Measurements from ENCODE around the gene SCT.

The SCT gene, protein sequence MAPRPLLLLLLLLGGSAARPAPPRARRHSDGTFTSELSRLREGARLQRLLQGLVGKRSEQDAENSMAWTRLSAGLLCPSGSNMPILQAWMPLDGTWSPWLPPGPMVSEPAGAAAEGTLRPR

DNA sequence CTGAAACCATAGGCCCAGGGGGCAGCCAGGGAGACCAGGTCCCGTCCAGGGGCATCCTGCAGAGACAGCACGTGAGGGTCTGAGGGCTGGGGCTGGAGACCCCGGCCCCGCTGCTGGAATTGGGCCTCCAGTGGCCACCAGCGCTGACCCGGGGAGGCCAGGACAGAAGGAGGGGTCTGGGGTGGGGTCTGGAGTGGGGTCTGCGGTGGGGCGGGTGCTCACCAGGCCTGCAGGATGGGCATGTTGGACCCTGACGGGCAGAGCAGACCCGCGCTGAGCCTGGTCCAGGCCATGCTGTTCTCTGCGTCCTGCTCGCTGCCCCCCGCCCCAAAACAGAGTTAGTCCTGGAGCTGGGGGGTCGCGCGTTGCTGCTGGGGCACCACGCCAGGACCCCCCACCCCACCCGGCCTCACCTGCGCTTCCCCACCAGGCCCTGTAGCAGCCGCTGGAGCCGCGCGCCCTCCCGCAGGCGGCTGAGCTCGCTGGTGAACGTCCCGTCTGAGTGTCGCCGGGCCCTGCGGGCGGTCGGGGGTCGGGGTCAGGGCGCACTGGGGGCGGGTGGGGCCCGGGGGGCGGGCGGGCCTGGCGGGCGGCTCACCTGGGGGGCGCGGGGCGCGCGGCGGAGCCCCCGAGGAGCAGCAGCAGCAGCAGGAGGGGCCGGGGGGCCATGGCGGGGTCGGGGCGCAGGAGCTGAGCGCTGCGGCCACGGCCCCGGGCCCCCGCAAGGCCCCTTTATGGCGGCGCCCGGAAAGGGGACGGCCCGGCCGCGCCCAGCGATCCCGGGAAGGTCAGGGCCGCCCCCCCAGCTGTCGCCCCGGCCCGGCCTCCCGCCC, at the start of gene SCT:
TSS of gene SCT (minus strand) at position 707 of the 833 bp plus-strand sequence. CDS start at position 669, 38 bp downstream.
- no peak for DNase-seq (ENCODE audit: low read depth, low spot score)
- Histone ChIP-seq H3K27me3 (ENCODE audit: insufficient read depth, insufficient read length) (no peaks in the 10 kb centered on the region), H3K4me1 (ENCODE audit: insufficient read depth, insufficient read length) (peaks cover 12% of the 10 kb centered on the region), H3K4me3 (ENCODE audit: insufficient read length, low read depth) (no peak within 1 kb of the TSS), H3K36me3 (ENCODE audit: insufficient read depth, insufficient read length, low read length) (peaks cover 40% of the 10 kb centered on the region), H3K9ac (ENCODE audit: insufficient read length, low read depth) (no peak within 1 kb of the TSS), H3K9me3 (ENCODE audit: insufficient read depth, low read length) (no peaks in the 10 kb centered on the region)
- no peak for TF ChIP-seq SUZ12 (IDR thresholded peaks at IDR 0.05; ENCODE audit: extremely low read depth, insufficient read depth, insufficient read length)
- TF ChIP-seq ZNF274 (IDR thresholded peaks at IDR 0.05; ENCODE audit: low read depth, low read length), result no peak
- no peak for TF ChIP-seq YY1 (IDR thresholded peaks at IDR 0.05; ENCODE audit: insufficient read depth, insufficient read length)

DNA sequence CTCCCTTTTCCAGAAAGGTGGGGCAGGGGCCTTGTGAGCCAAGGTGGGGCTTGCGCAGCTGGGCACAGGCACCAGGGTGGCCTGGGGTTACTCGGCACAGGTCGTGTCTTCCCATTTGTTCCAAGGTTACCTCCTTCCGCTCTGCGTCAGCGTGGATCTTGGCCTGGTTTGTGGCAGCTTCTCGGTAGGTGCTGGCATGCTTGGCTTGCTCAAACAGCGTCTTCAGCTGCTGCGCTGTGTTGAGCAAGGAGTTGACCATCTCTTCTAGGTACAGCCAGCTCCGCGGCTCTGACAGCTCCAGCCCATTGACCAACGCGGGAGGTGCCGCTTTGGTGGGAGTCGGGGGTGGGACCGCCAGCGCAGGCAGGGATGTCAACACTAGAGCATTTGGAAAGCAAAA, 47.4 kb upstream of the SCT start:
- H3K27me3 ChIP-seq (ENCODE audit: insufficient read depth, insufficient read length), result no peaks in the 10 kb centered on the region
- TF ChIP-seq ZNF274 (IDR thresholded peaks at IDR 0.05; ENCODE audit: low read depth, low read length) (no peak), SUZ12 (IDR thresholded peaks at IDR 0.05; ENCODE audit: extremely low read depth, insufficient read depth, insufficient read length) (no peak), YY1 (IDR thresholded peaks at IDR 0.05; ENCODE audit: insufficient read depth, insufficient read length) (no peak)

DNA sequence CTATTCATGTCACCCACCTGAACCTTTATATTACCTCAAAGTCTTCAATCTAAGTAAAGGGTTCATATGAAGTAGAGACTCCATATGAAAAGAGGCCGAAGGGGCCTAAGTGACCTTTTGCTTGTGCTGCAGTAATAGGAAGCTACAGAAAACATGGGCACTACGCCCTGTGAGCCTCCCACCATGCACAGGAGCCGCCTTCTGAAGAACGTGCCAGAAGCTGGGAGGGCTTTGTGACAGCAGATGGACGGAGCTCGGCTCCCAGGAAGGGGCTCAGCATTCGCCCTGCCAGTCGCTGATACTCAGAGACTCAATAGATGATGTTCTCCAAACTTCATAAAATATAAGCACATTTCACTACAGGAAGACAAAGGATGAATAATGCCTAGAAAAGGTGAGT, 46.9 kb upstream of the SCT start:
- no peak overlapping the region for H3K4me3 ChIP-seq (ENCODE audit: insufficient read length, low read depth)
- H3K36me3 ChIP-seq (ENCODE audit: insufficient read depth, insufficient read length, low read length), result peaks cover 73% of the 10 kb centered on the region
- DNase-seq (ENCODE audit: low read depth, low spot score), result no peak
- no peak overlapping the region for H3K9ac ChIP-seq (ENCODE audit: insufficient read length, low read depth)
- H3K27me3 ChIP-seq (ENCODE audit: insufficient read depth, insufficient read length), result no peaks in the 10 kb centered on the region
- no peaks in the 10 kb centered on the region for H3K9me3 ChIP-seq (ENCODE audit: insufficient read depth, low read length)
- TF ChIP-seq SUZ12 (IDR thresholded peaks at IDR 0.05; ENCODE audit: extremely low read depth, insufficient read depth, insufficient read length) (no peak), YY1 (IDR thresholded peaks at IDR 0.05; ENCODE audit: insufficient read depth, insufficient read length) (no peak), ZNF274 (IDR thresholded peaks at IDR 0.05; ENCODE audit: low read depth, low read length) (no peak)
- H3K4me1 ChIP-seq (ENCODE audit: insufficient read depth, insufficient read length), result peaks cover 3% of the 10 kb centered on the region

More for the DNA sequence above, 47.4 kb upstream of the SCT start:
- Histone ChIP-seq H3K4me3 (ENCODE audit: insufficient read length, low read depth) (no peak overlapping the region), H3K36me3 (ENCODE audit: insufficient read depth, insufficient read length, low read length) (peaks cover 71% of the 10 kb centered on the region), H3K4me1 (ENCODE audit: insufficient read depth, insufficient read length) (peaks cover 3% of the 10 kb centered on the region), H3K9me3 (ENCODE audit: insufficient read depth, low read length) (no peaks in the 10 kb centered on the region), H3K9ac (ENCODE audit: insufficient read length, low read depth) (no peak overlapping the region)
- DNase-seq (ENCODE audit: low read depth, low spot score), result no peak

- no peak overlapping the region for H3K9ac ChIP-seq (ENCODE audit: insufficient read length, low read depth)
- no peaks in the 10 kb centered on the region for H3K9me3 ChIP-seq (ENCODE audit: insufficient read depth, low read length)
- no peaks in the 10 kb centered on the region for H3K4me1 ChIP-seq (ENCODE audit: insufficient read depth, insufficient read length)
- no peak overlapping the region for H3K4me3 ChIP-seq (ENCODE audit: insufficient read length, low read depth)
- no peak for DNase-seq (ENCODE audit: low read depth, low spot score)
- no peaks in the 10 kb centered on the region for H3K27me3 ChIP-seq (ENCODE audit: insufficient read depth, insufficient read length)
- peaks cover 64% of the 10 kb centered on the region for H3K36me3 ChIP-seq (ENCODE audit: insufficient read depth, insufficient read length, low read length)
- no peak for TF ChIP-seq SUZ12 (IDR thresholded peaks at IDR 0.05; ENCODE audit: extremely low read depth, insufficient read depth, insufficient read length)
- TF ChIP-seq YY1 (IDR thresholded peaks at IDR 0.05; ENCODE audit: insufficient read depth, insufficient read length), result no peak
- no peak for TF ChIP-seq ZNF274 (IDR thresholded peaks at IDR 0.05; ENCODE audit: low read depth, low read length)
Measured at GRCh38 chr11:665704-666281, 38.8 kb upstream of the SCT start.

DNA sequence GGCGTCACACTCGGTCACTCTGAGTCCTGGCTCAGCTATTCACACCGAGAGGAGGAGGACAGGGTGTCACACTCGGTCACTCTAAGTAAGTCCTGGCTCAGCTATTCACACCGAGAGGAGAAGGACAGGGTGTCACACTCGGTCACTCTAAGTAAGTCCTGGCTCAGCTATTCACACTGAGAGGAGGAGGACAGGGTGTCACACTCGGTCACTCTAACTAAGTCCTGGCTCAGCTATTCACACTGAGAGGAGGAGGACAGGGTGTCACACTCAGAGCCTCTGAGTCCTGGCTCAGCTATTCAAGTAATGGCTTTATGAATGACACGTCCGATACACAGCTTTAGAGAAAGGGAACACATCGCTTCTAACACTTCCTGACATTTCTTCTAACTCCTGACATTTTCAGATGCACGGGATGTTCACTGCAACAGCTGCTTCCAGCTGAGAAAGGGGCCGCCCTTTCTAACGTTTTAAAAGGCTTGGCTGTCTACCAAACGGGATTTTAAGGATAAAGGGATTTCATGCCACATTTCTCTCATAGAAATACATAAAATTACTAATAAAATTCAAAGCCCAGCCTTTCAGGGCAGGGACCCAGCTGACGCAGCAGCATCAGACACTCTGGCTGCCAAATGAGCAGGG, 38.2 kb upstream of the SCT start:
- Histone ChIP-seq H3K9ac (ENCODE audit: insufficient read length, low read depth) (no peak overlapping the region), H3K27me3 (ENCODE audit: insufficient read depth, insufficient read length) (no peaks in the 10 kb centered on the region), H3K4me1 (ENCODE audit: insufficient read depth, insufficient read length) (no peaks in the 10 kb centered on the region), H3K4me3 (ENCODE audit: insufficient read length, low read depth) (no peak overlapping the region), H3K9me3 (ENCODE audit: insufficient read depth, low read length) (no peaks in the 10 kb centered on the region), H3K36me3 (ENCODE audit: insufficient read depth, insufficient read length, low read length) (peaks cover 67% of the 10 kb centered on the region)
- DNase-seq (ENCODE audit: low read depth, low spot score), result no peak
- no peak for TF ChIP-seq YY1 (IDR thresholded peaks at IDR 0.05; ENCODE audit: insufficient read depth, insufficient read length)
- no peak for TF ChIP-seq SUZ12 (IDR thresholded peaks at IDR 0.05; ENCODE audit: extremely low read depth, insufficient read depth, insufficient read length)
- no peak for TF ChIP-seq ZNF274 (IDR thresholded peaks at IDR 0.05; ENCODE audit: low read depth, low read length)

DNA sequence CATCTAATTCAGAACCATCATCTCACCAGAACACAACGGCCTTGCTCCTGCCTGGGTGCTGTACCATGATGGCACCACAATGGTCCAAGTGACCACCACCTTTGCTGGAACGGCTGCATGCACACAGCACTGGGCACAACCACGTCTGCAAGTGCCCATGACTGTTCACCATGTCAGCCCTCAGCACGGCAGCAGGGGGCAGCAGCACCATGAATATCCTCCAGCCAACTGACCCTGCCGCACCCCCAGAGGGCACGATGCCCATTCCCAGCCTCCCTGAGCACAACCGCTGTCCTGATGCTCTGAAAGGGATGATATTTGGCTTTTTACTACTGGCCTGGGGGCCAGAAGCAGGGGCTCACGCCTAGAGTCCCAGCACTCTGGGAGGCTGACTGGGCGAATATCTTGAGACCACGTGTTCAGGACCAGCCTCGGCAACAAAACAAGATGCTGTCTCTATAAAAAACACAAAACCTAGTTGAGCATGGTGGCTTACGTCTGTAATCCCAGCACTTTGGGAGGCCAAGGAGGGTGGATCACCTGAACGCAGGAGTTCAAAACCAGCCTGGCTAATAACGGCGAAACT, 35.8 kb upstream of the SCT start:
- Histone ChIP-seq H3K36me3 (ENCODE audit: insufficient read depth, insufficient read length, low read length) (peaks cover 79% of the 10 kb centered on the region), H3K9me3 (ENCODE audit: insufficient read depth, low read length) (no peaks in the 10 kb centered on the region), H3K4me3 (ENCODE audit: insufficient read length, low read depth) (no peak overlapping the region), H3K9ac (ENCODE audit: insufficient read length, low read depth) (no peak overlapping the region), H3K27me3 (ENCODE audit: insufficient read depth, insufficient read length) (no peaks in the 10 kb centered on the region), H3K4me1 (ENCODE audit: insufficient read depth, insufficient read length) (peaks cover 4% of the 10 kb centered on the region)
- no peak for DNase-seq (ENCODE audit: low read depth, low spot score)
- TF ChIP-seq YY1 (IDR thresholded peaks at IDR 0.05; ENCODE audit: insufficient read depth, insufficient read length), result no peak

All from NT2/D1 (cell line).